HG02678 (cell line): ENCODE data around the gene ARL15.
"Not testable (repeated sequence)": the region's sequence is repeated elsewhere in the genome, so short reads cannot be mapped to it uniquely, and the experiment has no call there.

ENCODE experiments used
- ATAC-seq: cut with Tn5 transposase; IDR thresholded peaks from one replicate; pipeline ENCODE4 v1.9.1; 2021; ENCODE audit warnings: mild to moderate bottlenecking, moderate library complexity; ENCODE audit not compliant: unreplicated experiment

Gene ARL15

DNA sequence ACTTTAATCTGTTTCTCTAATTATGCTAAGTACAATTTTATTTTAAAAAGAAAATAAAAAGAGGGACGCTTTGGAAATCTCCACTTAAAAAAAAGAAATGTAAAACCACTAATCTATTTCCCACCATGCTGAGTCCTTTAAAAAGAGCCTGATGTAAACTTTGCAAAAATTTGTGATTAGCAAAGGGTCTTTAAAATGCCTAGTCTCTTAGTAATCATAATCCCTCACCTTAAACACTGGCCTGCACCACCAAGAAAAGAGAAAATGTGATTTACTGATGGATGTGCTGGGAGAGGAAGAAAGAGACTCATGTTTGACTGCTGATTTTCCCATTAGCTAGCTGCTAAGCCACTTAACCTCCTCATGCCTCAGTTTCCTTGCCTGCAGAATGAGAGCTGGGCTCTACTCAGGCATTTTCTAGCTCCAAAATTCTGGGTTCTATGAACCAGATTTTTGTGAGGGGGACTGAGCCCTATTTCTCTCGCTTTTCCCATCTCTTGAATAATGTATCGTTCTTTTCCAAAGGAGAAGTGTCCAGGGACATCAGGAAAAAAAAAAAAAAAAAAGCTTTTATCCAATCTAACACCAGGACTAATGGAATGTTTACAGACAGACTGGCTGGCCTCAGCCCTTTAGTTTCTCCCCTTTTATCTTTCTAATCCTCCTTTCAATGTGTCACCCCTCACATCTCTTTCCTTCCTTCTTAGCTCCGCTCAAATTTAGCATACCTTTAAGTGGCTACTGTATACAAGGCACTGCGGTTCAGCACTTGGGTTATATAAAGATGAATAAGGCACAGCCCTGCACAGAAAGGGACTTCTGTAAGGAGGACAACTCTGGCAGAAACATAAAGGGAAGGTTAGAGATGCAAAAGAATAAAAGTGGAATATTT, 312.4 kb downstream of the ARL15 start:
- no peak for ATAC-seq

GRCh38 chr5:53996008-53996407, 314.4 kb downstream of the ARL15 start:
- ATAC-seq, result no peak

DNA sequence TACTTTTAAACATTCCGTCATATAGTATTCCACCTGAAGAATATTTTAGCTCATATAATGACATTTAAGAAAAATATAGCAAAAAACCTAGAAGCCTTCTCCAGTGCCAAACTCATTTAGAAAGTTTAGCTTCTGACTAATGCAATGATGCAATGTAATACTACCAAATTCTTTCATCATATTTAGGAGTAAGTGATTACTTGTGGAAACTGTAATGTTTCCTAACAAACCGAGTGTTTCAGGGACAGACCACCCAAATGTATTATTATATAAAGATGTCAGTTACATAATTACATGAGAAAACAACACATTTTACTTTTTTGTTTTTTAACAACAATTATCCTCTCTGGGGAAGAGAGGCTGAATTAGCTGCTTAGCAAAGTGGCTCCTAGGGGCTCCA, 316.2 kb downstream of the ARL15 start:
- ATAC-seq, result no peak

- no peak for ATAC-seq
Observed at GRCh38 chr5:53991942-53992341, 318.4 kb downstream of the ARL15 start.

GRCh38 chr5:53987101-53987500, 323.3 kb downstream of the ARL15 start:
- ATAC-seq, result no peak

- no peak for ATAC-seq
Observed at GRCh38 chr5:53985796-53986195, 324.6 kb downstream of the ARL15 start.

DNA sequence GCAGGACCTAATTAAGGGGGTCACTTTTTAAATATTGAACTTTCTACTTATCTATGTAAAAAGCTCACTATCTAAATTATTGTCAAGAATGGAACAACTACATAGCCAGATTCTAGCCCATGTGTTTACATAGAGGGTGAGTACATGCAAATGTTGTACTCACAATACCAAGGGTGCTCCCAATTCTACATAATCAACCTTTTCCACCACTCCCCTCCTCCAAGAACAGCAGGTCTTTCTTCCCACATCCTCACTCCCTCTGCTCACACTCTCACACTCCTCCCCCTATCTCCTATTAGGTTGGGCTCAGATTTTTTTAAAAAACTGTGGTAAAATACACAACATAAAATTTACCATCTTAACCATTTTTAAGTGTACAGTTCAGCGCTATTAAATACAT, 325.4 kb downstream of the ARL15 start:
- no peak for ATAC-seq

DNA sequence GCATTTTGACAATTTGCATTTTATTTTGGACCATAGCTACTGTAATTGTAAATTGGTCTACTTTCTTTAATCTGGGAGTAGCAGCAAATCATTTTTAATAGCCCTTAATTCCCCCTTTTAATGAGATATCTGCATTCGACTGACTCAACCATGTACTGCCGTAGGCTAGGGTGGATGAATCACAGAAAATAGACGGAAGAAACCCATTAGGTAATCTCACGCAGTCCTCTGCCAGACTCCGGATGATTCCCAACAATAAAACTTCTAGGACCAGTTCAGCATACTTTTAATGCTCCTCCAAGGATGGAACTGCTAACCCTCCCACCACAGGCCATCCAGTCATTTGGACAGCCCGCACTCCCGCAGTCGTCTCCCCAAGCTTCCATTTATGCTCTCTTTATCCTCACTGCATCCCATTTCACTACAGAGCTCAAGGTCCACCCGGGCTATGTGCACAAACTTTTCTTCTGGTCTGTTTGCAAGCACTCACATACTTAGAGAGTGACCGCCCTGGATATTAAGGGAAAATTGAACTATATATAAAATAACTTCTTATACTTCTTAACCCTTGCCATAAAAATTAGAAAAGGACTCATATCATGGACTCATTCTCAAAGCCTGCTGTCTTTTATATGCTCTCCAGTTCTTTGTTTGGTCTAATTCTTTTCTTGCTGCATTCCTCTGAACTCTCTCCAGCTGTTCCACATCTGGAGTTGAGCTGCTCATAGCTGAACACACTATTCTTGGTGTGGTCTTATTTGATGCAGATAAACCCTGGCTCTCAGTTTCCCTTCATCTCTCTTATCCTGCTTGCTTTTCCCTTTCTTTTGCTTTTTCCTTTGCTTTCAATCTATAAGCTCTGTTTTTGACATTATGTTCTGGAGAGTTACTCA, 326.6 kb downstream of the ARL15 start:
- ATAC-seq, result no peak

- not testable (repeated sequence) for ATAC-seq
Observed at GRCh38 chr5:53982319-53982718, 328.1 kb downstream of the ARL15 start.

DNA sequence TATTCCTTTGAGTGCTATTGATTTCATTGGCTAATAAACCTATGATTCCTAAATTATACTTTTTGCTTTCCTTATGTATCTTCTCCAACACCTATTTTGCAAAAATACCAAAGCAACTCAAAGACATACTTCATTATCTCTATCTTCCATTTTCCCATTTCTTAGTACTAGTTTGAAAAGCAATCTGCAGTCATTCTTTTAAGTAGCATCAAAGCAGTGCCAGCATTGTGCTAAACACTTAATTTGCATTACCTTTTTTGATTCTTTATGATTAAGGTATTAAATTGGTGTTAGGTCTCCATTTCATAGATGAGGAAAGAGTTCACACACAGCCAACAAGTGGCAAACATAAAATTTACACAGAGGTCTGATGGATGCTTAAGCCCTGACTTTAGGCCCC, 330.3 kb downstream of the ARL15 start:
- ATAC-seq, result no peak

GRCh38 chr5:53974021-53974420, 336.4 kb downstream of the ARL15 start:
- ATAC-seq, result no peak

DNA sequence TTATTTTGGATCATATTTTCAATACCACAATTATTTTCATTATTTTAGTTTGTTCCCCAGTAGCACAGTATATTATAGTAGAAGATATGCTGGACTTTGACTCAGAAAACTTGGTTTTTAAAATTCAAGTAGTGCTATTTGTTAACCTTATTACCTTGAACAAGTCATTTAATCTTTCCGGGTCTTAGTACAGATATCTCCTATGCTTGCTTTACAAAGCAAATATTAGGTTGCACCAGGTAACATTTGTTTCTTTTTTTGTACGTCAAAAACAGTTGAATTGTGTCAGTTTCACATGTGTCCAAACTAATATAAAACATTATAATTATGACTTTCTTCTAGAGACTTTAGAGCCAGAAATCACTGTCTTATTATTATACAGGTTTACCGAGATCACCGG, 338.1 kb downstream of the ARL15 start:
- ATAC-seq, result no peak

DNA sequence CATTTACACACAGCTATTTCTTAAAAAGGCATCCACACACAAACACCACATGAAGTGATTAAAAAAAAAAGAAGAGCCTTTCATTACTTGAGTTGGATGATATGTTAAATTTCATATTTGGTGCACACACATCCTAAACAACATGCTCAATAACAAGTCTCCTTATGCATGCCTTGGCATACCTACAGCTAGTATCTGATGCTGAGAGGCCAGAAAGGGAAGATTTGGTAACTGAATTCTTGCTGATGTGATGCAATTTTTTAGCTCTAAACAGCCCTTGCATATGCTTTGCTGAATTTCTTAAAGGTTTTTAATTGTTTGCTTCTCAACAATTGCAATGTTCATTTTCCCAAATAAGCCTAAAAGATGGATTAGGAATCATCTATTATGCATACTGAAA, 338.8 kb downstream of the ARL15 start:
- no peak for ATAC-seq

- no peak for ATAC-seq
Observed at GRCh38 chr5:53971131-53971530, 339.2 kb downstream of the ARL15 start.

DNA sequence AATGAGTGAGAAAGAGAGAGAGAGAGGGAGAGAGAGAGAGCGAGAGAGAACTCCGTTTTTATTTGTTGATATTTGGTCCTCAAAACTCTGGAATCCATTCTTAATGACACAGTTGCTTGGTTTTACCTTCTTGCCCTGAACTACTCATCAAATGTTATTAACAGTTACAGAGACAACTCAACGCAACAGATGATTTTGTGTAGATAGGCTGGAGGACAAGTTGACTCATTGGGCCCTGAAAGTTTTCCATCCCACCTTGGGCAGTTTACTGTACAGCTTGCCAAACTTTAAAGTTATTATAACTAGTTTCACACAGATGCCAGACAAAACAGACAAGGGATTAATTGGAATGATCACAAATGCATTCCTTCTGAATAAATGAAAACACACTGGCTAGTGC, 339.9 kb downstream of the ARL15 start:
- ATAC-seq, result no peak

- no peak for ATAC-seq
Observed at GRCh38 chr5:53969176-53969730, 341.1 kb downstream of the ARL15 start.

GRCh38 chr5:53965459-53965858, 344.9 kb downstream of the ARL15 start:
- ATAC-seq, result no peak

- no peak for ATAC-seq
Observed at GRCh38 chr5:53963958-53964357, 346.4 kb downstream of the ARL15 start.

DNA sequence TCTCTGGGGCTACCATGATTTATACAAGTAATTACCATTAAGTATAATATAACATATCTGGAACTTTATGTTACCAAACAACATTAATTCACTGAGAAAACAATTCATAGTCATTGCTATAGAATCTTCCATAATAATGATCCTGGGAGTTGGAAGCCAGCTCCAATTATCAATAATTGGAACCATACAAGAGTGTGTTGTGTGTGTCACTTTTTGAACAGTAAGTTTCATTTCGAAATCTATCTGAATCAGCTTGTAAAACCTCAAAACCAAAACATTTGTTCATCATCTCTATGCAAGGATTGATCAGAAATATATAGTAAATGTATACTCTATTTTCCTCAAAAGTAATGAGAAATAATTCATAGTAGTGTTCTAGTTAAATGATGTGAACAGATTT, 348.1 kb downstream of the ARL15 start:
- ATAC-seq, result no peak

DNA sequence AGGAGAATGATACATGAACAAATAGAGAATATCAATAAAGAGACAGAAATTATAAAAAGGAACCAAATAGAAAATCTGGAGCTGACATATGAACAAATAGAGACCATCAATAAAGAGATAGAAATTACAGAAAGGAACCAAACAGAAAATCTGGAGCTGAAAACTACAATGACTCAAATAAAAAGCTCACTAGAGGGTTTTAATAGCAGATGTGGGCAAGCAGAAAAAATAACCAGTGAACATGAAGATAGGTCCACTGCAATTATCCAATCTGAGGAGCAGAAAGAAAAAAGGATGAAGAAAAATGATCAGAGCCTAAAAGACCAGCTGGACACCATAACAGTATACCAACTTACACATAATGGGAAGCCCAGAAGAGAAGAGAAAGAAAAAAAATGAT, 353.7 kb downstream of the ARL15 start:
- ATAC-seq, result no peak

GRCh38 chr5:53956196-53956595, 354.2 kb downstream of the ARL15 start:
- ATAC-seq, result no peak

DNA sequence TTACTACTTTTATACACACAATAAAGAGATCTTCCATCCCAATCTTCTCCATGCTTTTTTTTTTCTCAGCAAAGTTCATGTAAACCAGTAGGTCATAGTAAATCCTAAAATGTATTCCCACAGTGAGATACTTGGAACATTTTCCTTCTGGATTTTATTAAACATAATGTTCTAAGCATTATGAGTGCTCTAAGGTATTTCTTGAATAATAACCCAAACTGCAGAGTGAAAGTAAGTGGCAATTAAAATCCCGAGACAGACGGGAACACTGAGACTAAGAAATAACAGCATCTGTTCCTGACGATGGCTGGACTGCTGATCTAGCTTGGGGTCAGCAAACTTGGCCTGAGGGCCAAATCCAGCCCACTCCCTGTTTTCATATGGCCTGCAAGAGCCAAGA, 359.8 kb downstream of the ARL15 start:
- no peak for ATAC-seq
